GM23338 (cell line): ENCODE data around the gene CYB5B. TPM values are rescaled to one million over a fixed set of nuclear protein-coding genes. Genes with fewer than 3 reads are reported as not detected.
A peak's percentile ranks its signal among the peaks of the same experiment; 100 is the strongest.

Experiments
- ATAC-seq: fragments of 200-7000 bp; cut with Tn5 transposase; 3 replicates; pipeline ENCODE4 v1.9.1; 2020
- DNase-seq: peaks from one replicate; pipeline ENCODE4 v3.0.0-alpha.2; 2015; ENCODE audit warnings: low spot score
- H2AFZ ChIP-seq: fragments of 200-600 bp; sonication (generic); 2 replicates; pipeline ENCODE4 v1.8.0; 2016; ENCODE audit warnings: antibody characterized with exemption, mild to moderate bottlenecking, moderate library complexity
- H3F3A ChIP-seq: fragments of 200-600 bp; sonication (generic); replicated peaks from 2 replicates; pipeline ENCODE4 v1.8.0; 2017; ENCODE audit warnings: antibody characterized with exemption, mixed run types, low read depth
- H3K27ac ChIP-seq: fragments of 200-600 bp; sonication (generic); 2 replicates; pipeline ENCODE4 v1.6.1; 2016; ENCODE audit warnings: low read depth
- H3K27me3 ChIP-seq: fragments of 200-600 bp; sonication (generic); 2 replicates; pipeline ENCODE4 v1.8.0; 2016; ENCODE audit warnings: mild to moderate bottlenecking, mixed run types, moderate library complexity; ENCODE audit not compliant: insufficient read depth
- H3K36me3 ChIP-seq: fragments of 200-600 bp; sonication (generic); 2 replicates; pipeline ENCODE4 v1.8.0; 2016; ENCODE audit warnings: mild to moderate bottlenecking; ENCODE audit not compliant: insufficient read depth
- H3K4me1 ChIP-seq: fragments of 200-600 bp; sonication (generic); 2 replicates; pipeline ENCODE4 v1.8.0; 2016; ENCODE audit warnings: mild to moderate bottlenecking, moderate library complexity; ENCODE audit not compliant: insufficient read depth
- H3K4me2 ChIP-seq: fragments of 200-600 bp; sonication (generic); 2 replicates; pipeline ENCODE4 v1.7.1; 2017; ENCODE audit warnings: mixed run types
- H3K4me3 ChIP-seq: fragments of 200-600 bp; sonication (generic); 2 replicates; pipeline ENCODE4 v1.6.1; 2016; ENCODE audit warnings: mixed run types
- H3K79me2 ChIP-seq: fragments of 200-600 bp; sonication (generic); replicated peaks from 2 replicates; pipeline ENCODE4 v1.8.0; 2017; ENCODE audit warnings: mild to moderate bottlenecking; ENCODE audit not compliant: insufficient read depth
- H3K9me2 ChIP-seq: fragments of 200-600 bp; sonication (generic); 2 replicates; pipeline ENCODE4 v1.8.0; 2017; ENCODE audit not compliant: insufficient read depth
- H4K20me1 ChIP-seq: fragments of 200-600 bp; sonication (generic); replicated peaks from 2 replicates; pipeline ENCODE4 v1.8.0; 2017; ENCODE audit warnings: mild to moderate bottlenecking; ENCODE audit not compliant: insufficient read depth
- H3K27ac Mint-ChIP-seq: 2 replicates; pipeline ENCODE4 v1.8.0; 2020; ENCODE audit warnings: inconsistent platforms, mild to moderate bottlenecking, moderate library complexity, mixed read lengths
- H3K27me3 Mint-ChIP-seq: 3 replicates; pipeline ENCODE4 v1.8.0; 2022; ENCODE audit warnings: low read depth, mild to moderate bottlenecking, moderate library complexity, mixed read lengths, inconsistent platforms; ENCODE audit not compliant: insufficient read depth, poor library complexity
- H3K36me3 Mint-ChIP-seq: 3 replicates; pipeline ENCODE4 v1.8.0; 2021; ENCODE audit warnings: low read depth, mild to moderate bottlenecking, inconsistent platforms, moderate library complexity, mixed read lengths
- H3K4me1 Mint-ChIP-seq: 3 replicates; pipeline ENCODE4 v1.8.0; 2020; ENCODE audit warnings: mild to moderate bottlenecking, inconsistent platforms, mixed read lengths
- H3K4me3 Mint-ChIP-seq: 3 replicates; pipeline ENCODE4 v1.8.0; 2021; ENCODE audit warnings: moderate library complexity, mild to moderate bottlenecking, inconsistent platforms, mixed read lengths
- H3K9me3 Mint-ChIP-seq: 3 replicates; pipeline ENCODE4 v1.8.0; 2020; ENCODE audit warnings: moderate library complexity, mild to moderate bottlenecking, inconsistent platforms, mixed read lengths
- CREB1 ChIP-seq: fragments of 250-450 bp; sonication (Bioruptor Pico); IDR thresholded peaks from 2 replicates; pipeline ENCODE4 v1.5.0; 2020; ENCODE audit warnings: low read depth, mild to moderate bottlenecking, moderate library complexity
- CTCF ChIP-seq, 2 experiments: fragments of 200-600 bp in 1 of 2; sonication (generic) in 1 of 2; conservative IDR thresholded peaks; 2 replicates each; pipeline versions ENCODE4 v1.5.1 to v1.6.1; 2016 to 2017; ENCODE audit warnings: antibody characterized with exemption in 2 of 2, low read depth in 2 of 2, mild to moderate bottlenecking in 2 of 2, moderate library complexity in 1 of 2
- EZH2 ChIP-seq: fragments of 200-600 bp; sonication (generic); IDR thresholded peaks from one replicate; pipeline ENCODE4 v1.8.0; 2017; ENCODE audit warnings: antibody characterized with exemption, mild to moderate bottlenecking, low read depth; ENCODE audit not compliant: unreplicated experiment
- EZH2phosphoT487 ChIP-seq: fragments of 200-600 bp; sonication (generic); IDR thresholded peaks from one replicate; pipeline ENCODE4 v1.8.1; 2018; ENCODE audit warnings: antibody characterized with exemption; ENCODE audit not compliant: unreplicated experiment
- JUNB ChIP-seq: IDR thresholded peaks from one replicate; pipeline ENCODE4 v1.6.1; 2016; ENCODE audit warnings: antibody characterized with exemption; ENCODE audit not compliant: unreplicated experiment
- NANOG ChIP-seq: IDR thresholded peaks from 2 replicates; pipeline ENCODE4 v1.6.1; 2016; ENCODE audit warnings: antibody characterized with exemption, borderline replicate concordance
- POLR2AphosphoS5 ChIP-seq: IDR thresholded peaks from 2 replicates; pipeline ENCODE4 v1.6.1; 2016; ENCODE audit warnings: antibody characterized with exemption, low read depth
- STAT1 ChIP-seq: IDR thresholded peaks from one replicate; pipeline ENCODE4 v1.6.1; 2016; ENCODE audit warnings: antibody characterized with exemption; ENCODE audit not compliant: unreplicated experiment
- ZNF114 ChIP-seq: fragments of 250-450 bp; sonication (Bioruptor Pico); IDR thresholded peaks from 2 replicates; pipeline ENCODE4 v1.5.0; 2020; ENCODE audit warnings: mild to moderate bottlenecking, moderate library complexity
- ZNF462 ChIP-seq: fragments of 250-450 bp; sonication (Bioruptor Pico); IDR thresholded peaks from 2 replicates; pipeline ENCODE4 v1.5.0; 2020; ENCODE audit warnings: mild to moderate bottlenecking, moderate library complexity
- polyA plus RNA-seq: library from polyadenylated mRNA; unstranded; fragments of >200 nt; fragmentation: Nextera tagmentation; extraction: Ambion mirVana; gene quantifications from 2 replicates; pipeline ENCODE4 v1.2.1, GENCODE V29; 2016
- total RNA-seq: library from RNA; depleted of rRNA; stranded (reverse); fragments of >200 nt; shearing (Covaris generic); gene quantifications from 2 replicates; pipeline ENCODE4 v1.2.3, GENCODE V29; 2014
- TF ChIP-seq, protein P1 (sequence below): IDR thresholded peaks from 2 replicates; pipeline ENCODE4 v1.6.1; 2016; ENCODE audit warnings: antibody characterized with exemption

The CYB5B gene
- total and polyA plus RNA-seq, 2 experiments from 2014 or later, result 72.0 to 110 TPM

GRCh38 chr16:69435977-69436820 lies 11.8 kb downstream of the CYB5B start:
- ATAC-seq (no peak), DNase-seq (peak; percentile 9)
- no peaks in the 10 kb centered on the region for H3K27me3 ChIP-seq
- no peak overlapping the region for H3K4me3 ChIP-seq
- peaks cover 2% of the 10 kb centered on the region for H3K27me3 Mint-ChIP-seq
- no peak overlapping the region for H3K4me3 Mint-ChIP-seq
- no peak overlapping the region for H3K27ac Mint-ChIP-seq
- no peaks in the 10 kb centered on the region; the same call in 1 of the 2 replicates for H3F3A ChIP-seq
- no peaks in the 10 kb centered on the region; the same call in 2 of the 3 replicates for H3K4me1 Mint-ChIP-seq
- H4K20me1 ChIP-seq, result peaks cover 27% of the 10 kb centered on the region
- peaks cover 100% of the 10 kb centered on the region for H3K79me2 ChIP-seq
- H3K27ac ChIP-seq, result no peak overlapping the region
- H3K9me2 ChIP-seq, result no peaks in the 10 kb centered on the region
- H3K4me2 ChIP-seq, result no peak overlapping the region
- no peak overlapping the region for H2AFZ ChIP-seq
- H3K36me3 Mint-ChIP-seq, result peaks cover 12% of the 10 kb centered on the region; the same call in 2 of the 3 replicates
- peaks cover 12% of the 10 kb centered on the region; the same call in 1 of the 2 replicates for H3K36me3 ChIP-seq
- no peak for TF ChIP-seq POLR2AphosphoS5
- TF ChIP-seq CREB1, result no peak
- TF ChIP-seq, protein P1, sequence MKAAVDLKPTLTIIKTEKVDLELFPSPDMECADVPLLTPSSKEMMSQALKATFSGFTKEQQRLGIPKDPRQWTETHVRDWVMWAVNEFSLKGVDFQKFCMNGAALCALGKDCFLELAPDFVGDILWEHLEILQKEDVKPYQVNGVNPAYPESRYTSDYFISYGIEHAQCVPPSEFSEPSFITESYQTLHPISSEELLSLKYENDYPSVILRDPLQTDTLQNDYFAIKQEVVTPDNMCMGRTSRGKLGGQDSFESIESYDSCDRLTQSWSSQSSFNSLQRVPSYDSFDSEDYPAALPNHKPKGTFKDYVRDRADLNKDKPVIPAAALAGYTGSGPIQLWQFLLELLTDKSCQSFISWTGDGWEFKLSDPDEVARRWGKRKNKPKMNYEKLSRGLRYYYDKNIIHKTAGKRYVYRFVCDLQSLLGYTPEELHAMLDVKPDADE, result no peak
- TF ChIP-seq NANOG, result no peak
- no peak for TF ChIP-seq ZNF114 (CRISPR knock-in tag)
- no peak for TF ChIP-seq STAT1
- TF ChIP-seq JUNB, result no peak
- no peak for TF ChIP-seq ZNF462
- TF ChIP-seq EZH2, result no peak
- no peak for TF ChIP-seq EZH2phosphoT487
- TF ChIP-seq CTCF (conservative IDR thresholded peaks at IDR 0.05; ENCODE audit: low read depth in 2 of 2), result no peak
- H3K9me3 Mint-ChIP-seq, result no peaks in the 10 kb centered on the region
- no peaks in the 10 kb centered on the region for H3K4me1 ChIP-seq
